SK-N-SH (cell line): ENCODE data around the gene IFNG. TPM values are rescaled to one million over a fixed set of nuclear protein-coding genes. Genes with fewer than 3 reads are reported as not detected.

ENCODE experiments used
- CTCF ChIA-PET: fragments of 300-600, 350-600 bp; formaldehyde crosslinking; extraction: SDS; loops from one replicate; lab custom pipeline; 2021; lab: Yijun Ruan, JAX
- POLR2A ChIA-PET: fragments of 350-600 bp; sonication (Branson Sonifier 250); formaldehyde crosslinking; extraction: SDS; loops from one replicate; lab custom pipeline; 2020; ENCODE audit warnings: antibody characterized with exemption, inconsistent platforms; lab: Yijun Ruan, JAX
- DNase-seq: peaks from one replicate; pipeline ENCODE4 v3.0.0; 2012
- H2AFZ ChIP-seq: fragments of 200-600 bp; sonication (generic); 2 replicates; pipeline ENCODE4 v1.8.1; 2016; ENCODE audit warnings: antibody characterized with exemption, mild to moderate bottlenecking, low read depth
- H3F3A ChIP-seq: fragments of 200-600 bp; sonication (generic); replicated peaks from 2 replicates; pipeline ENCODE3; 2016; ENCODE audit warnings: antibody characterized with exemption, mild to moderate bottlenecking; ENCODE audit not compliant: insufficient read depth
- H3K27ac ChIP-seq, 2 experiments: fragments of 200-500 bp in 1 of 2; fragments of 200-600 bp in 1 of 2; sonication (Bioruptor generic) in 1 of 2; sonication (generic), shearing (Covaris generic) in 1 of 2; 2 replicates each; pipeline versions ENCODE4 v1.5.1 to v1.6.1; 2014 to 2016; ENCODE audit warnings: low read depth in 2 of 2, inconsistent platforms in 1 of 2, low read length in 1 of 2, mild to moderate bottlenecking in 1 of 2, mixed read lengths in 1 of 2
- H3K27me3 ChIP-seq: fragments of 200-600 bp; sonication (generic), shearing (Covaris generic); 2 replicates; pipeline ENCODE4 v1.6.1; 2016; ENCODE audit warnings: mixed run types; ENCODE audit not compliant: insufficient read depth
- H3K36me3 ChIP-seq, 2 experiments: fragments of 200-500 bp in 1 of 2; fragments of 200-600 bp in 1 of 2; sonication (Bioruptor generic) in 1 of 2; sonication (generic) in 1 of 2; replicated peaks in 1 of 2; 2 replicates each; pipeline versions ENCODE3 to v1.5.1; 2014 to 2016; ENCODE audit warnings: low read length in 1 of 2, mild to moderate bottlenecking in 1 of 2; ENCODE audit not compliant: insufficient read depth in 2 of 2, control insufficient read depth in 1 of 2
- H3K4me1 ChIP-seq, 2 experiments: fragments of 200-500 bp in 1 of 2; fragments of 200-600 bp in 1 of 2; sonication (Bioruptor generic) in 1 of 2; sonication (generic), shearing (Covaris generic) in 1 of 2; 2 replicates each; pipeline versions ENCODE4 v1.5.1 to v1.6.1; 2014 to 2016; ENCODE audit warnings: low read depth in 1 of 2, low read length in 1 of 2, mixed run types in 1 of 2; ENCODE audit not compliant: insufficient read depth in 2 of 2, control insufficient read depth in 1 of 2
- H3K4me2 ChIP-seq: fragments of 200-600 bp; sonication (generic), shearing (Covaris generic); 2 replicates; pipeline ENCODE4 v1.6.1; 2017; ENCODE audit warnings: mixed run types
- H3K4me3 ChIP-seq, 2 experiments: fragments of 200-500 bp in 1 of 2; fragments of 200-600 bp in 1 of 2; sonication (Bioruptor generic) in 1 of 2; sonication (generic), shearing (Covaris generic) in 1 of 2; 2 replicates each; pipeline versions ENCODE4 v1.5.1 to v1.8.1; 2014 to 2016; ENCODE audit warnings: low read depth in 2 of 2, inconsistent platforms in 1 of 2, low read length in 1 of 2, mild to moderate bottlenecking in 1 of 2, mixed read lengths in 1 of 2, moderate library complexity in 1 of 2
- H3K79me2 ChIP-seq: fragments of 200-600 bp; sonication (generic); 2 replicates; pipeline ENCODE4 v1.8.1; 2017; ENCODE audit warnings: mild to moderate bottlenecking; ENCODE audit not compliant: insufficient read depth
- H3K9ac ChIP-seq: fragments of 200-600 bp; sonication (generic); 2 replicates; pipeline ENCODE4 v1.6.1; 2017; ENCODE audit warnings: mixed run types
- H3K9me2 ChIP-seq: fragments of 200-600 bp; sonication (generic); 2 replicates; pipeline ENCODE4 v1.6.1; 2017; ENCODE audit warnings: mixed run types
- H3K9me3 ChIP-seq: fragments of 200-600 bp; sonication (generic); 2 replicates; pipeline ENCODE4 v1.6.1; 2017; ENCODE audit warnings: mixed run types, mild to moderate bottlenecking, moderate library complexity
- H4K20me1 ChIP-seq: fragments of 200-600 bp; sonication (generic); 2 replicates; pipeline ENCODE4 v1.6.1; 2017; ENCODE audit warnings: mild to moderate bottlenecking, mixed run types; ENCODE audit not compliant: insufficient read depth
- EZH2phosphoT487 ChIP-seq: fragments of 200-600 bp; sonication (generic); IDR thresholded peaks from 2 replicates; pipeline ENCODE4 v1.6.1; 2017; ENCODE audit warnings: low read depth, mixed run types, mild to moderate bottlenecking, antibody characterized with exemption, moderate library complexity, borderline replicate concordance
- FOXM1 ChIP-seq: IDR thresholded peaks from 2 replicates; pipeline ENCODE4 v1.4.0; 2012; ENCODE audit warnings: low read depth, mild to moderate bottlenecking
- MXI1 ChIP-seq: IDR thresholded peaks from 2 replicates; pipeline ENCODE4 v1.6.1; 2012; ENCODE audit warnings: mild to moderate bottlenecking, low read depth, low read length, improper control_type of control experiment
- NRF1 ChIP-seq: IDR thresholded peaks from 2 replicates; pipeline ENCODE4 v1.6.1; 2012; ENCODE audit warnings: low read depth, mild to moderate bottlenecking, low read length
- PBX3 ChIP-seq: IDR thresholded peaks from 2 replicates; pipeline ENCODE4; 2012
- RAD21 ChIP-seq: IDR thresholded peaks from 2 replicates; pipeline ENCODE4 v1.6.1; 2012; ENCODE audit warnings: mild to moderate bottlenecking, low read length
- RFX5 ChIP-seq: IDR thresholded peaks from 2 replicates; pipeline ENCODE4 v1.6.1; 2012; ENCODE audit warnings: mild to moderate bottlenecking, improper control_type of control experiment, low read length
- SIN3A ChIP-seq: IDR thresholded peaks from 2 replicates; pipeline ENCODE4 v1.6.1; 2012; ENCODE audit warnings: low read depth, mild to moderate bottlenecking, low read length, moderate library complexity, borderline replicate concordance
- TEAD4 ChIP-seq: IDR thresholded peaks from 2 replicates; pipeline ENCODE4 v1.4.0; 2012; ENCODE audit warnings: mild to moderate bottlenecking, borderline replicate concordance; ENCODE audit not compliant: insufficient read depth
- USF1 ChIP-seq: IDR thresholded peaks from 2 replicates; pipeline ENCODE4 v1.4.0; 2012; ENCODE audit warnings: low read depth, borderline replicate concordance
- WGBS: methylation state at CpG from one replicate; pipeline ENCODE4 v1.1.6; 2017; ENCODE audit warnings: low lambda C conversion rate; 5-methylcytosine and 5-hydroxymethylcytosine counted together
- polyA plus RNA-seq, 3 experiments: library from polyadenylated mRNA; depleted of rRNA; stranded (reverse); fragments of >200 nt; gene quantifications; 2 replicates each; pipeline ENCODE4 v1.2.3, GENCODE V29; 2012

The IFNG gene
- polyA plus RNA-seq, 1 of the 3 experiments (the other 2 are of a cell fraction), result not detected

DNA sequence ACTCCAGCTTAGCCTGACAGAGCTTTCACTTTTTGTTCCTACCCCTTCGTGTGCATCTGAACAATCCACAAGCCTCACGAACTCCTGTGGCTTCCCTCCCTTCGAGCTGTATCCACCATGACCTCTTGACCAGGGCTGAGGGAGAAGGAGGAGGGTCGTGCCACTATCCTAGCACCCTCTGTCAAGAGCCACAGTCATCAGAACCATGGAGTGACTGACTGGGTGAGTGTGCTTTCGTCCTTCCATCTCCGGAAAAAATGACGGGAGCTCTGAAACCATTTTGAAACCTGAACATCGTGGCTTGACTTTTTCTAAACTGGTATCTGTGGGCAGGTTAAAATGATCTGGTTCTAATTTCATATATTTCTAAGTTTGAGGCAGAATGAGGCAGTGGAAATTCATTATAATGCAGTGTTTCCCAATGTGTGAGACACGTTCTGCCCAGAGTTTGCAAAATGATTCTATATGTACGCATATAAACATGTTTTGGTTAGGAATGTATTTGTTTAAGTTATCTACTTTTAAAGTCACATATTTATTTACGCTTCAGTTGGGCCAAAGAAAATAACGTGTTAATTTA, 39.1 kb upstream of the IFNG start:
- DNase-seq, result no peak
- WGBS, result 60% methylated on average over 12 of the region's 12 CpGs

GRCh38 chr12:68190301-68190700, 30.8 kb upstream of the IFNG start:
- Histone ChIP-seq H2AFZ (no peak overlapping the region), H3K9ac (no peak overlapping the region), H3K4me1 (no peaks in the 10 kb centered on the region), H3K9me3 (no peaks in the 10 kb centered on the region), H3K4me3 (no peak overlapping the region), H3K4me2 (no peak overlapping the region), H3K9me2 (no peaks in the 10 kb centered on the region), H3K36me3 (no peaks in the 10 kb centered on the region), H3K27me3 (peaks cover 16% of the 10 kb centered on the region; the same call in 1 of the 2 replicates), H3K27ac (no peak overlapping the region), H3K79me2 (no peaks in the 10 kb centered on the region), H4K20me1 (no peaks in the 10 kb centered on the region), H3F3A (no peaks in the 10 kb centered on the region)
- POLR2A ChIA-PET, result no interaction called here
- TF ChIP-seq NRF1, result no peak
- no peak for TF ChIP-seq RAD21
- no peak for TF ChIP-seq MXI1
- no peak for TF ChIP-seq USF1
- no peak for TF ChIP-seq PBX3
- TF ChIP-seq TEAD4, result no peak
- TF ChIP-seq FOXM1, result no peak
- TF ChIP-seq RFX5, result no peak
- CTCF ChIA-PET, result interaction anchor here (0.6 kb wide), 1 partner anchor 189 kb away, joined by 3 read pairs; no protein-coding TSS in a partner anchor
- DNase-seq, result no peak

More for the DNA sequence above, 39.1 kb upstream of the IFNG start:
- Histone ChIP-seq H3K9me2 (no peaks in the 10 kb centered on the region), H3F3A (peaks cover 6% of the 10 kb centered on the region), H3K27ac (no peak overlapping the region), H2AFZ (no peak overlapping the region), H3K9me3 (no peaks in the 10 kb centered on the region), H3K27me3 (peaks cover 13% of the 10 kb centered on the region; the same call in 1 of the 2 replicates), H3K4me1 (no peaks in the 10 kb centered on the region; a peak in 1 of 4 replicates), H3K79me2 (no peaks in the 10 kb centered on the region), H3K4me3 (no peak overlapping the region), H3K36me3 (no peaks in the 10 kb centered on the region), H3K9ac (no peak overlapping the region), H4K20me1 (no peaks in the 10 kb centered on the region), H3K4me2 (no peak overlapping the region)
- POLR2A ChIA-PET, result no interaction called here
- no peak for TF ChIP-seq EZH2phosphoT487
- no peak for TF ChIP-seq RFX5
- no peak for TF ChIP-seq MXI1
- no peak for TF ChIP-seq SIN3A
- CTCF ChIA-PET, result interaction anchor here (1.1 to 1.7 kb wide), 2 partner anchors 9 to 24 kb away, joined by 3 to 6 read pairs; no protein-coding TSS in a partner anchor
